LNCAP (cell line): Measurements from ENCODE around the gene C14orf93.

ENCODE experiments used
- TF ChIP-seq, protein P1 (sequence below): fragments of 450-650 bp; IDR thresholded peaks from 2 replicates; pipeline ENCODE4 v1.5.1; 2017; ENCODE audit warnings: mild to moderate bottlenecking

The C14orf93 gene

DNA sequence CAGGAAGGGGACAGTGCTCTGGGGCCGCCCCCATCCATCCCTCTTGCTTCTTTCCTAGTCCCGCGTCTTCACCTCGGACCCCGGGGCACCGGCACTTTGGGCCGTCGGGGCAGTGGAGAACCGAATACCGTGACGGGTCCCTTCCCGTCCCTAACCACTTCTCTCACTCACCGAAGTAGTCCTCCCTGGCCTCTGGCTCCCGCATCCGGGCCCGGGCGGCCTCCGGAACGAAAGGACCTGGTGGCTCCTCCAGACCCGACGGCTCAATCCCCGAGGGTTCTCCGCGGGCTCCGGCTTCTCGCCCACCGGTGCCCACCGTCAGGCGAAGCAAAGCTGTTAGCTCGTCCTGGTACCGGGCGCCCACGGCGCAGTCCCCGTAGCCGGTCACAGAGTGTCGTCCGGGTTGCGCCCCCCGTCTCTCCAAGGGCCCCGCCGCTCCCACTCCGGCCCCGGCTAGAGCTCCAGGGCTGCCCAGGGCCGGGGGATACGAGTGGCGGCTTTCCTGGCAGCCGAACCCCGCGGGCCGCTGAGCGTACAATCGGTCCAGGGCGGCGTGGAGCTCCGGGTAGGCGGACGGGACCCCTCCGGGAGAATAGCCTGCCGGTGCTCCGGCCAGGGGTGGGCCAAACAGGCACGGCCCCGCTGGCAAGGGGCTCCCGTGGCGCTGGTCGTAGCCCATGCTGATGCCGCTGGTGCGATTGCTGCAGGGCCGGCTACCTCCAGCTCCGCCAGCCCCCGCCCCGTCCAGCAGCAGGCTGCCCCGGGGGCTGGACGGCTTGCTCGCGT is 28.7 kb downstream of the C14orf93 start:
- TF ChIP-seq, protein P1, sequence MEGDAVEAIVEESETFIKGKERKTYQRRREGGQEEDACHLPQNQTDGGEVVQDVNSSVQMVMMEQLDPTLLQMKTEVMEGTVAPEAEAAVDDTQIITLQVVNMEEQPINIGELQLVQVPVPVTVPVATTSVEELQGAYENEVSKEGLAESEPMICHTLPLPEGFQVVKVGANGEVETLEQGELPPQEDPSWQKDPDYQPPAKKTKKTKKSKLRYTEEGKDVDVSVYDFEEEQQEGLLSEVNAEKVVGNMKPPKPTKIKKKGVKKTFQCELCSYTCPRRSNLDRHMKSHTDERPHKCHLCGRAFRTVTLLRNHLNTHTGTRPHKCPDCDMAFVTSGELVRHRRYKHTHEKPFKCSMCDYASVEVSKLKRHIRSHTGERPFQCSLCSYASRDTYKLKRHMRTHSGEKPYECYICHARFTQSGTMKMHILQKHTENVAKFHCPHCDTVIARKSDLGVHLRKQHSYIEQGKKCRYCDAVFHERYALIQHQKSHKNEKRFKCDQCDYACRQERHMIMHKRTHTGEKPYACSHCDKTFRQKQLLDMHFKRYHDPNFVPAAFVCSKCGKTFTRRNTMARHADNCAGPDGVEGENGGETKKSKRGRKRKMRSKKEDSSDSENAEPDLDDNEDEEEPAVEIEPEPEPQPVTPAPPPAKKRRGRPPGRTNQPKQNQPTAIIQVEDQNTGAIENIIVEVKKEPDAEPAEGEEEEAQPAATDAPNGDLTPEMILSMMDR: no peak

DNA sequence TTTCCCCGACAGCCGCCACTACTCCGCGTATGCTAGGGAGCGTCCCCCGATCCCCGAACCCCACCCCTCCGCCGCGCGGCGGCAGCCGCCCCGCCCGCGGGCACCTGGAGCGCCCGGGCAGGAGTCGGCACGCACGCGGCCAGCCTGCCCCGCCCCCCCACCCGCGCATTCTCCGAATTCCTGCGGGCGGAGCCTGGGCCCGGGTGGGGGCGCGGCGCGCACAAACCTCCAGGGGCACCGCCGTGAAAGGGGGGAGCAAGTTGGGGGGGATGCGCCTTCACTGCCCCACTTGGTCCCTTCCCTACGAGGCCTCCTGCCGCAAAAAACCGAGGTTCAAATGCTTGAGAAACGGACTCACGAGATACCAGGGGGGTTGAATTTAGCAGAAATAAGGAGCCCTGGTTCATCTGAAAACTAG is 29.3 kb downstream of the C14orf93 start:
- TF ChIP-seq, protein P1: no peak

DNA sequence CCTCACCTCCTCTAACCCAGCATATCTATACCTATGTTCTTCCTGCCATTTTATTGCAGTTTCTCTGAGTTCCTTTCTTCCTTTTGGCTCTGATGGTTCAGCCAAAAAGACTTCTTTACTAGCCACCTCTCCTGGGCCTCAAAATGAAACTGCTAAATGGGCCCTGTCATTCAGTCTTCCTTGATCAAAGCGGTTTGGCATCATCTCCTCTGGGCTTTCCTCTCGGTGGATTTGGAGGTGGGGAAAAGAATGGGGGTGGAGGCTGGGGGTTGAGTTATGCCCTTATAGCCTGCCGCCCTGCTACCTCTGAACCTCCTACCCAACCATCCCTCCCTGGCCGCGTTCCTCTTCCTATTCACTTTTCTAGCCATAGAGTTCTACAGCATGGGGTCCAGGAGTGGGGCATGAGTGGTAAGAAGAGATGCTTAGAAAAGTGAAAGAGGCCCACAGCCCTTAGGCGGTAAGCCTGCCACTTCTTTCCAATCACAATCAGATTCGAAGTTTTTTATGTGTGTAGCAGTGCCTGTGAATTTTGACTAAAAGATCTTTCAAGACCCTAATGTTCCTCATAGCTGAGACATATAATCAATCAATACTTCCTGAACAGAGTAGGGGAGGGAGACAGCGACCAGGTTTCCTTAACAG is 30.1 kb downstream of the C14orf93 start:
- TF ChIP-seq, protein P1: no peak

DNA sequence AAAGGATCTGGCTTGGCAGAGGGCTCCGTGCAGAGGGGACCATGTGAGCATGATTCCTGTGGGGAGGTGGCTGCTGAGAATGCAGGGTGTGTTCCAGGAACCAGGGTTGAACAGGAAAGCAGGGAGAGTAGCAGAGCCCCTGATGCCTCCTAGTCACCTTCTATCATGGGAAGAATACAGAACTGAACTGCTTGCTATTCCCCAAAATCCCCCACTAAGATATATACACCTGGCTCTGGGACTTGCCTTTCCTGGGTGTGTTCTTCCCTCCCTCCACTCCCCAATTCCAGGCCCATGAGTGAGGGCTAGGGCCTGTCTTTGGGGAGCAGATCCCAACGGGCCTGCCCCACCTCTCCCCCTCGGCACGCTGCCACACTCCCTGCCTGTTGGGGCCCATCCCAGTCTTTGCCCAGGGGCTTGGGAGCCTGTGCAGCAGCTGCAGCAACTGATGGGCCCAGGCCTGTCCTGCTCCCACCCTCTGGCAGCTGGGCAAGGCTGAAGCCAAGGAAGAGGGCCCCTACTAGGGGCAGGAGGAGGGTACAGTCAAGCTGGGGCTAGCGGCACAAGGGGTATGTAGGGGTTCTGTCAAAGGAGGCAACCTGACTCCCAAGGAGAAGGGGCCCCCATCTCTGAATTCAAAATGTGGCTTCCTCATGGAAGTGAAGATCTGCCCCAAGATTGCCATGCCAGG is 30.8 kb downstream of the C14orf93 start:
- TF ChIP-seq, protein P1: no peak

DNA sequence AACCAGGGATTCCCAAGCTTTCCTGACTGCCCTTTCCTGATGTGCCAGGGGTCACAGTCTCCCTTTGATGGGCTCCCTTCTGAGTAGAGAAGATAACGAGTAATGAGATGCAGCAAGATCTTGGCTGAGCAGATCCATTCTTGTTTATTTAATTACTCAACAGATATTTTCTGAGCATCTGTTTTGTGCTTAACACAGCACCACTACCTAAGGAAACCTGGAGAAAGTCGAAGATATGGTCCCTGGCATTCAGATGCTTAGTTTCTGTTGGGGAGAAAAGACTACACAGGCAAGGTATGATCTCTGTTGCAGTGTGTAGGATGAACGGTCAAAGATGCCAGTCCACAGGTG is 31.5 kb downstream of the C14orf93 start:
- TF ChIP-seq, protein P1: no peak

DNA sequence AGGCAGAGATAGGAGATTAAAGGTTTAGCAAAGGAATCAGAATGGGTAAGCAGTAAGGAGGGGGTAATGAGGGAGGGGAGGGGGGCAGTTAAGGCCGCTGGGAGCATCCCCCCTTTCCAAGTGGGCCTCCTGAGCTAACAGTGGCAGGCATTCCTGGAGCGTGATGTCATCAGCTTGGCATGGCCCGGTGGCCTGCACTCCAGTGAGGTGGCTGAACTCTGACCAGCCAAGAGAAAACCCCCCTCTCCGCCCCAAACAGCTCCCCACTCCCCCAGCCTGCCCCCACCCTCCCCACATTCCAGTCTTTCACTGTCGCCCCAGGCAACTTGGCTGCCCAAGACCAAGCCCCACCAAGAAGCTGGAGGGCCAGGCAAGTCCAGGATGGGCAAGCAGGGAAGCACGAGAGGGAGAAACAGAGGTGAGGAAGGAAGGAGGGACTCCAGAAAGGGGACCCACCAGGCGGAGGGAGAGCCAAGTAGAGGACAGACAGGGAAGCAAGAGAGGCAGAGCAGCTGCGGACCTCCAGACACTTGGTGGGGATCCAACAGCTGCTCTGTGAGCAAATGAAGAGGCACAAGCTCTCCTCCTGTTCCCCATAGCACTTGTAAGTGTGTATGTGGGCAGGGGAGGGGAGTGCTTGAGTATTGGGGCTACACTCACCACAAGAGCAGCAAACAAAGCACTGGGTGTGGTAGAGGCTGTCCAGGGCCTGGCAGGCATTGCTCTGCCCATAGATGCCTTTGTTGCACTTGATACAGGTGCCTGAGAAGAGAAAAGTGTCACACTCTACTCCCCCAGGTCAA is 32.1 kb downstream of the C14orf93 start:
- TF ChIP-seq, protein P1: no peak

DNA sequence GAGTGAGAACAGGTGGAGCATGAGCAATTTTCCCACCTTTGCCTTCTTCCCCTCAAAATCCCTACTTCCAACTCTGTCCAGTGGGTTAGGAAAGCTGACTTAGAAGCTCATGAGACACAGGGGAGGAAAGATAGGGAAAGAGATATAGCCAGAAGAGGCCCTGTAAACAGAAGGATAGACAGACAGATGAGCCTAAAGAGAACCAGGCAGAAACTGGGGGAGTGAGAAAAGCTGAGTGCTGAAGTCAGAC is 32.6 kb downstream of the C14orf93 start:
- TF ChIP-seq, protein P1: no peak
